HepG2 (cell line): ENCODE results near the gene XAB2. TPM values are rescaled to one million over a fixed set of nuclear protein-coding genes. Genes with fewer than 3 reads are reported as not detected.

Source experiments
- ATAC-seq: fragments of 200-7000 bp; cut with Tn5 transposase; 3 replicates; pipeline ENCODE4 v1.9.1; 2020; ENCODE audit warnings: mild to moderate bottlenecking, moderate library complexity
- BruUV-seq: library from RNA; stranded (reverse); fragments of 400-500 nt; replicated peaks from 2 replicates; lab custom pipeline; 2021; lab: Mats Ljungman, UMichigan
- CTCF ChIA-PET: fragments of 300-600 bp; formaldehyde crosslinking; extraction: SDS; loops from one replicate; lab custom pipeline; 2021; ENCODE audit warnings: low total read pairs, inconsistent platforms, low intra/inter-chr PET ratio; lab: Yijun Ruan, JAX
- POLR2A ChIA-PET: fragments of 350-600 bp; sonication (Branson Sonifier 250); formaldehyde crosslinking; loops from one replicate; lab custom pipeline; 2020; ENCODE audit warnings: antibody characterized with exemption, inconsistent platforms; lab: Yijun Ruan, JAX
- DNase-seq: peaks from one replicate; pipeline ENCODE4 v3.0.0-alpha.2; 2015; ENCODE audit warnings: low spot score
- FAIRE-seq: peaks from 3 replicates; lab custom pipeline; 2011; peaks lifted over from hg19 to GRCh38; lab: Jason Lieb, UNC
- H2AFZ ChIP-seq: one replicate; pipeline ENCODE4 v1.6.1; 2011; ENCODE audit warnings: low read length, inconsistent platforms
- H3K27ac ChIP-seq: fragments of 300-600 bp; 3 replicates; pipeline ENCODE4 v1.8.0; 2011; ENCODE audit warnings: mixed run types, mild to moderate bottlenecking, mixed read lengths, low read length, inconsistent platforms; ENCODE audit not compliant: insufficient read depth; ENCODE audit errors: extremely low read length
- H3K27me3 ChIP-seq, 2 experiments: fragments of 200-600 bp in 1 of 2; 2 replicates in 1 of 2; 3 replicates in 1 of 2; pipeline versions ENCODE4 v1.6.0 to v1.8.0; 2011; ENCODE audit warnings: low read length in 2 of 2, mild to moderate bottlenecking in 2 of 2, moderate library complexity in 2 of 2, inconsistent platforms in 1 of 2; ENCODE audit not compliant: insufficient read depth in 2 of 2, control insufficient read depth in 1 of 2
- H3K36me3 ChIP-seq, 2 experiments: fragments of 200-600 bp in 1 of 2; replicated peaks in 1 of 2; 2 replicates in 1 of 2; 3 replicates in 1 of 2; pipeline versions ENCODE4 v1.5.1 to v1.8.0; 2011; ENCODE audit warnings: low read length in 2 of 2, inconsistent platforms in 1 of 2; ENCODE audit not compliant: insufficient read depth in 2 of 2, control insufficient read depth in 1 of 2
- H3K4me1 ChIP-seq: 2 replicates; pipeline ENCODE4 v1.5.1; 2012; ENCODE audit warnings: low read length, inconsistent platforms; ENCODE audit not compliant: insufficient read depth
- H3K4me2 ChIP-seq: 2 replicates; pipeline ENCODE4 v1.6.0; 2011; ENCODE audit warnings: low read depth, low read length, inconsistent platforms
- H3K4me3 ChIP-seq, 3 experiments: fragments of 200-600 bp in 1 of 3; sonication (generic), shearing (Covaris generic) in 1 of 3; replicated peaks in 1 of 3; 2 replicates each; pipeline ENCODE4 v1.5.1; 2011 to 2016; ENCODE audit warnings: low read length in 3 of 3, inconsistent platforms in 2 of 3, low read depth in 2 of 3, mild to moderate bottlenecking in 2 of 3, control low read depth in 1 of 3, mixed read lengths in 1 of 3; ENCODE audit not compliant: insufficient read depth in 1 of 3
- H3K79me2 ChIP-seq: one replicate; pipeline ENCODE4 v1.6.1; 2011; ENCODE audit warnings: low read length, inconsistent platforms; ENCODE audit not compliant: insufficient read depth
- H3K9ac ChIP-seq: 2 replicates; pipeline ENCODE4 v1.6.0; 2011; ENCODE audit warnings: mild to moderate bottlenecking, low read depth, low read length, inconsistent platforms; ENCODE audit not compliant: insufficient read depth
- H3K9me3 ChIP-seq: 2 replicates; pipeline ENCODE4 v1.5.1; 2012; ENCODE audit warnings: mild to moderate bottlenecking, low read length
- H4K20me1 ChIP-seq: 2 replicates; pipeline ENCODE4 v1.6.0; 2011; ENCODE audit warnings: inconsistent platforms, mild to moderate bottlenecking, low read length, moderate library complexity; ENCODE audit not compliant: insufficient read depth
- AGO2 ChIP-seq: fragments of 200-400 bp; formaldehyde crosslinking; optimal IDR thresholded peaks from 2 replicates; pipeline ENCODE3; 2017; ENCODE audit warnings: mild to moderate bottlenecking, low read depth, low read length, moderate library complexity
- FOXA1 ChIP-seq, 2 experiments: fragments of 450-650 bp in 1 of 2; sonication (generic) in 1 of 2; formaldehyde crosslinking in 1 of 2; IDR thresholded peaks; 2 replicates each; pipeline versions ENCODE4 v1.4.0 to v1.6.1; 2016 to 2020; ENCODE audit warnings: missing genetic modification reagents in 1 of 2
- HNRNPUL1 ChIP-seq: fragments of 200-400 bp; formaldehyde crosslinking; IDR thresholded peaks from 2 replicates; pipeline ENCODE4 v1.6.1; 2017; ENCODE audit warnings: low read depth, mild to moderate bottlenecking, low read length, moderate library complexity
- MLXIP ChIP-seq: sonication (generic); formaldehyde crosslinking; IDR thresholded peaks from 2 replicates; pipeline ENCODE4 v1.9.0; 2021; ENCODE audit warnings: missing genetic modification reagents, borderline replicate concordance
- NFATC3 ChIP-seq: sonication (generic); formaldehyde crosslinking; IDR thresholded peaks from 2 replicates; pipeline ENCODE4 v1.5.1; 2020; ENCODE audit warnings: mild to moderate bottlenecking, missing genetic modification reagents
- RBFOX2 ChIP-seq: fragments of 200-400 bp; formaldehyde crosslinking; IDR thresholded peaks from 2 replicates; pipeline ENCODE4 v1.6.1; 2017; ENCODE audit warnings: low read depth, mild to moderate bottlenecking, low read length
- SRF ChIP-seq: IDR thresholded peaks from 2 replicates; pipeline ENCODE4 v1.6.1; 2011; ENCODE audit warnings: mild to moderate bottlenecking, low read depth, low read length, moderate library complexity
- ZC3H13 ChIP-seq: sonication (generic); formaldehyde crosslinking; IDR thresholded peaks from 2 replicates; pipeline ENCODE4 v1.8.1; 2023; ENCODE audit warnings: mild to moderate bottlenecking, missing genetic modification reagents, moderate library complexity
- ZMYM4 ChIP-seq: sonication (generic); formaldehyde crosslinking; IDR thresholded peaks from 2 replicates; pipeline ENCODE4 v1.8.1; 2023; ENCODE audit warnings: mild to moderate bottlenecking, missing genetic modification reagents
- ZNF512B ChIP-seq: sonication (generic); formaldehyde crosslinking; IDR thresholded peaks from 2 replicates; pipeline ENCODE4 v1.5.1; 2020; ENCODE audit warnings: missing genetic modification reagents, mild to moderate bottlenecking, borderline replicate concordance
- ZNF513 ChIP-seq: sonication (generic); formaldehyde crosslinking; conservative IDR thresholded peaks from 2 replicates; pipeline ENCODE4 v1.5.0; 2020; ENCODE audit warnings: missing genetic modification reagents
- ZNF558 ChIP-seq: sonication (generic); formaldehyde crosslinking; IDR thresholded peaks from 2 replicates; pipeline ENCODE4 v1.9.0; 2022; ENCODE audit warnings: mild to moderate bottlenecking, missing genetic modification reagents, borderline replicate concordance
- WGBS: methylation state at CpG from one replicate; pipeline ENCODE4 v1.1.6; 2017; ENCODE audit warnings: low lambda C conversion rate; 5-methylcytosine and 5-hydroxymethylcytosine counted together
- in situ Hi-C: cut with HindIII; loops from 2 replicates; pipeline ENCODE4 v1.10.0; 2017; ENCODE audit warnings: low pct_unique_long_range_greater_than_20kb; ENCODE audit not compliant: extremely low pct_ligation_motif_present
- intact Hi-C: fragments of 100-400 bp; cut with micrococcal nuclease; formaldehyde crosslinking; loops from one replicate; pipeline ENCODE4 v1.10.0; 2022; ENCODE audit not compliant: unreplicated experiment
- polyA plus RNA-seq, 8 experiments: library from polyadenylated mRNA; depleted of rRNA in 3 of 8; stranded (reverse) in 7 of 8; unstranded in 1 of 8; fragments of >200 nt; fragmentation: Illumina TruSeq in 4 of 8; extraction: Trizol in 4 of 8; gene quantifications; 2 replicates each; pipeline versions ENCODE4 v1.2.1 to v1.2.3, GENCODE V29; 2011 to 2016; ENCODE audit warnings: low read depth in 4 of 8, missing spikeins in 1 of 8, mixed read lengths in 1 of 8; ENCODE audit not compliant: insufficient read depth in 1 of 8
- total RNA-seq, 5 experiments: library from RNA; depleted of rRNA; stranded (reverse); fragments of >200 nt; fragmentation: Illumina TruSeq; extraction: Trizol; gene quantifications; 2 replicates each; pipeline ENCODE4 v1.2.3, GENCODE V29; 2016; ENCODE audit warnings: low read depth in 1 of 5

The XAB2 gene
- total and polyA plus RNA-seq, 2 of the 13 experiments (the other 11 are each of a cell fraction or from before 2014, with no cell fraction given), result 6.2 to 23.9 TPM

GRCh38 chr19:7612282-7613274 lies 16.8 kb downstream of the XAB2 start:
- DNase-seq, result no peak
- no peak for ATAC-seq
- POLR2A ChIA-PET, result no interaction called here

More at GRCh38 chr19:7612282-7613274, 16.8 kb downstream of the XAB2 start:
- no peak for FAIRE-seq
- intact Hi-C loops (no loop called here), in situ Hi-C loops (no loop called here)
- H3K9ac ChIP-seq, result no peak overlapping the region
- no peaks in the 10 kb centered on the region for H3K4me1 ChIP-seq
- TF ChIP-seq ZC3H13 (CRISPR knock-in tag) (0 out of 2 replicates have a peak, but pooled peaks have one; percentile 48), MLXIP (CRISPR knock-in tag) (no peak), ZNF513 (no peak), SRF (no peak), ZMYM4 (CRISPR knock-in tag) (no peak), ZNF512B (CRISPR knock-in tag) (no peak), AGO2 (peak; percentile 85), FOXA1 (IDR thresholded peaks at IDR 0.05) (no peak), FOXA1 (CRISPR knock-in tag; IDR thresholded peaks at IDR 0.05) (no peak), NFATC3 (CRISPR knock-in tag) (no peak), ZNF558 (CRISPR knock-in tag) (no peak), RBFOX2 (peak; percentile 25), HNRNPUL1 (no peak)
- H3K27ac ChIP-seq, result no peak overlapping the region
- no peaks in the 10 kb centered on the region for H3K27me3 ChIP-seq
- no peak overlapping the region for H3K4me2 ChIP-seq
- H3K4me3 ChIP-seq, result no peak overlapping the region
- BruUV-seq, result TSS peak; percentile 34
- no peak overlapping the region for H2AFZ ChIP-seq
- CTCF ChIA-PET, result no interaction called here
- WGBS, result 97% methylated on average over 51 of the region's 81 CpGs
- H4K20me1 ChIP-seq, result no peaks in the 10 kb centered on the region
- no peaks in the 10 kb centered on the region for H3K79me2 ChIP-seq
- H3K36me3 ChIP-seq, result peaks cover 36 to 51% of the 10 kb centered on the region in 2 experiments
- H3K9me3 ChIP-seq, result no peaks in the 10 kb centered on the region
